ENCODE data around the gene CDRT4. TPM values are rescaled to one million over a fixed set of nuclear protein-coding genes. Genes with fewer than 3 reads are reported as not detected.
"Not testable (repeated sequence)": the region's sequence is repeated elsewhere in the genome, so short reads cannot be mapped to it uniquely, and the experiment has no call there.

The CDRT4 gene
- total RNA-seq, 1 donor: 3.3 TPM

DNA sequence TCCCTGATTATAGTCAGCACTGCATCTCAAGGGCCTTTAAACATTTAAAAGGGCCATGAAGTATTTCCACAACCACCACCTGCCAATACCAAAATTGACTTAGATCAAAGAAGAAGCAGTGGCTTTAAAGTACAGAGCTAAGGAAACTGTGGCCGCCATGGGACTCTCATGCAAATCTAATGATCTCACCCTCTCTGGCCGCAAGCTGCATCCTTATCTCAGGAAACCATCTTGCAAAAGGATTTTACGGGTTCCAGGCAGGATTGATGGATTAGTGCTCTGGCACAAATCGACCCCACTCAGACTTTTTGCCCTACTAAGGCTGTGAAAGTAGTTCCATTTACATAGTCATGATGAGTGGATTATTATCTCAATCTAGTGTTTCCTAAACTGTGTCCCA is 22.6 kb downstream of the CDRT4 start:
- Histone ChIP-seq H3K36me3 (ENCODE audit: insufficient read depth, low read length) (no peaks in the 10 kb centered on the region), H3K4me3 (ENCODE audit: insufficient read depth, low read length) (no peak overlapping the region), H3K79me2 (ENCODE audit: insufficient read depth, low read length) (no peaks in the 10 kb centered on the region), H3K27me3 (ENCODE audit: insufficient read depth, low read length) (no peaks in the 10 kb centered on the region), H3K9me3 (ENCODE audit: low read depth, low read length) (no peaks in the 10 kb centered on the region), H3K27ac (ENCODE audit: low read depth, low read length) (no peak overlapping the region), H3K4me1 (ENCODE audit: insufficient read depth, low read length) (no peaks in the 10 kb centered on the region), H4K20me1 (ENCODE audit: insufficient read depth, low read length) (no peaks in the 10 kb centered on the region), H2AFZ (ENCODE audit: low read length) (no peak overlapping the region), H3K4me2 (ENCODE audit: insufficient read depth, low read length) (no peak overlapping the region)
- TF ChIP-seq, protein P1, sequence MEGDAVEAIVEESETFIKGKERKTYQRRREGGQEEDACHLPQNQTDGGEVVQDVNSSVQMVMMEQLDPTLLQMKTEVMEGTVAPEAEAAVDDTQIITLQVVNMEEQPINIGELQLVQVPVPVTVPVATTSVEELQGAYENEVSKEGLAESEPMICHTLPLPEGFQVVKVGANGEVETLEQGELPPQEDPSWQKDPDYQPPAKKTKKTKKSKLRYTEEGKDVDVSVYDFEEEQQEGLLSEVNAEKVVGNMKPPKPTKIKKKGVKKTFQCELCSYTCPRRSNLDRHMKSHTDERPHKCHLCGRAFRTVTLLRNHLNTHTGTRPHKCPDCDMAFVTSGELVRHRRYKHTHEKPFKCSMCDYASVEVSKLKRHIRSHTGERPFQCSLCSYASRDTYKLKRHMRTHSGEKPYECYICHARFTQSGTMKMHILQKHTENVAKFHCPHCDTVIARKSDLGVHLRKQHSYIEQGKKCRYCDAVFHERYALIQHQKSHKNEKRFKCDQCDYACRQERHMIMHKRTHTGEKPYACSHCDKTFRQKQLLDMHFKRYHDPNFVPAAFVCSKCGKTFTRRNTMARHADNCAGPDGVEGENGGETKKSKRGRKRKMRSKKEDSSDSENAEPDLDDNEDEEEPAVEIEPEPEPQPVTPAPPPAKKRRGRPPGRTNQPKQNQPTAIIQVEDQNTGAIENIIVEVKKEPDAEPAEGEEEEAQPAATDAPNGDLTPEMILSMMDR (IDR thresholded peaks at IDR 0.05; ENCODE audit: extremely low read depth, low read depth, low read length): no peak
- no peak for DNase-seq (ENCODE audit: insufficient read length, low spot score, missing footprints)

DNA sequence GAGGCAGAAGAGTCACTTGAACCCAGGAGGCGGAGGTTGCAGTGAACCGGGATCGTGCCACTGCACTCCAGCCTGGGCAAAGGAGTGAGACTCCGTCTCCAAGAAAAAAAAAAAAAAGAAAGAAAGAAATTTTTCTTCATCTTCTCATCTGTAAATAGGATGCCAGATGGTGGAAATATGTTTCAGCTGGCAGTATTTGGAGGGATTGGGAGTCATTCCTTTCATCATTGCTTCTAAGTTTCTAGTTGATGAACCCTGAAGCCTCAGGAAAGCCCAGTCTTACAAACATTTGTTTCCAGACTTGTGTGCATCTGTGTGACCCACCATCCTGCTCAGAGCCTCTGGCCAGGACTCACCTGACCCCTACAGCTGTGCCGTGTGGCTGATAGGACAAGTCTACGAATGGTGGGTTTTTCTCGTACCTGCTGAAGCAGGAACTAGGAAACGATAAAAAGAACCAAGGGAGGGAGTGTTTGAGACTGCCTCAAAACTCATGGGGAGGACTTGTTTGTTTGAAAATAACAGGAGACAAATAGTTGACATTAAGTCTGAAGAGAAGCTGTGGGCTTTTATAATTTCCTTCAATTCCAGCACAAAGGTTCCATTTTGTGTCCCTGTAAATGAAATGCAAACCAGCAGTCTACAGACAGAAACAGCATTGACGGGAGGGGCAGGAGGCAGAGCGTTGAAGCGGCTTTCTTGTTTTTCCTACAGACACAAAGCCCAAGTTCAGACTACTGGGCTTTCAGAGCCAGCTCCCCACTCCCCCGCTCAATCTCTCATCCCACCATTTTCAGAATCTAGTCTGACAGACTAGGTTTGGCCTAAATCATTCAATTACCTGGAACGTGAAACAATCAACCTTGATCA is 24.9 kb downstream of the CDRT4 start:
- Histone ChIP-seq H4K20me1 (ENCODE audit: insufficient read depth, low read length) (no peaks in the 10 kb centered on the region), H3K4me3 (ENCODE audit: insufficient read depth, low read length) (no peak overlapping the region), H3K4me2 (ENCODE audit: insufficient read depth, low read length) (no peak overlapping the region), H3K79me2 (ENCODE audit: insufficient read depth, low read length) (no peaks in the 10 kb centered on the region), H3K9me3 (ENCODE audit: low read depth, low read length) (no peaks in the 10 kb centered on the region), H2AFZ (ENCODE audit: low read length) (no peak overlapping the region), H3K4me1 (ENCODE audit: insufficient read depth, low read length) (no peaks in the 10 kb centered on the region), H3K27me3 (ENCODE audit: insufficient read depth, low read length) (no peaks in the 10 kb centered on the region), H3K27ac (ENCODE audit: low read depth, low read length) (no peak overlapping the region), H3K36me3 (ENCODE audit: insufficient read depth, low read length) (no peaks in the 10 kb centered on the region)
- TF ChIP-seq, protein P1 (IDR thresholded peaks at IDR 0.05; ENCODE audit: extremely low read depth, low read depth, low read length): no peak
- DNase-seq (ENCODE audit: insufficient read length, low spot score, missing footprints): no peak

- Histone ChIP-seq H3K9me3 (ENCODE audit: low read depth, low read length) (no peaks in the 10 kb centered on the region), H3K79me2 (ENCODE audit: insufficient read depth, low read length) (no peaks in the 10 kb centered on the region), H3K27ac (ENCODE audit: low read depth, low read length) (no peak overlapping the region), H2AFZ (ENCODE audit: low read length) (no peak overlapping the region), H3K4me2 (ENCODE audit: insufficient read depth, low read length) (no peak overlapping the region), H3K27me3 (ENCODE audit: insufficient read depth, low read length) (no peaks in the 10 kb centered on the region), H4K20me1 (ENCODE audit: insufficient read depth, low read length) (no peaks in the 10 kb centered on the region), H3K4me1 (ENCODE audit: insufficient read depth, low read length) (peaks cover 4% of the 10 kb centered on the region), H3K36me3 (ENCODE audit: insufficient read depth, low read length) (no peaks in the 10 kb centered on the region), H3K4me3 (ENCODE audit: insufficient read depth, low read length) (no peak overlapping the region)
- TF ChIP-seq, protein P1 (IDR thresholded peaks at IDR 0.05; ENCODE audit: extremely low read depth, low read depth, low read length): no peak
- DNase-seq (ENCODE audit: insufficient read length, low spot score, missing footprints): no peak
These were observed 26.1 kb downstream of the CDRT4 start for GRCh38 chr17:15441315-15441714.

DNA sequence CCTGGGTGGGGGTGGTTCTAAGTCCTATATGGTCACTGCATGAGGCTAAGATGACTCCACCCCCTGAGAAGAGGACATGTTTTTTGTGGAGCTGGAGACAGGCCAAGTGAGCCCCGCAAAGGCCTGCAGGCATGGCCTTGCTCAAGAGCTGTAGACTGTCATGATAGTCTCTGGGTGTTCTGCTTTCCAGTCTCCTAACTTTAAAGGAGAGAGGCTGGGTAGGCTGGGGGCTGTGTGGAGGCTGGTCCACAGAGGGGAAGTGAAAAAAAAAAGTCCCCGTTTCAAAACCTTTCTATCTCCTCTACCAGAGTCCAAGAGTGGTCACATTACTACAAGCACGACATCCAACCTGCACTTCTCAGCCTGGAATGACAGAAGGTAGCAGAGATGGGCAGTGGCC is 27.1 kb downstream of the CDRT4 start:
- Histone ChIP-seq H2AFZ (ENCODE audit: low read length) (no peak overlapping the region), H3K4me3 (ENCODE audit: insufficient read depth, low read length) (no peak overlapping the region), H3K27me3 (ENCODE audit: insufficient read depth, low read length) (no peaks in the 10 kb centered on the region), H3K4me1 (ENCODE audit: insufficient read depth, low read length) (peaks cover 9% of the 10 kb centered on the region), H3K27ac (ENCODE audit: low read depth, low read length) (no peak overlapping the region), H3K36me3 (ENCODE audit: insufficient read depth, low read length) (no peaks in the 10 kb centered on the region), H4K20me1 (ENCODE audit: insufficient read depth, low read length) (no peaks in the 10 kb centered on the region), H3K4me2 (ENCODE audit: insufficient read depth, low read length) (no peak overlapping the region), H3K79me2 (ENCODE audit: insufficient read depth, low read length) (no peaks in the 10 kb centered on the region), H3K9me3 (ENCODE audit: low read depth, low read length) (no peaks in the 10 kb centered on the region)
- TF ChIP-seq, protein P1 (IDR thresholded peaks at IDR 0.05; ENCODE audit: extremely low read depth, low read depth, low read length): no peak
- no peak for DNase-seq (ENCODE audit: insufficient read length, low spot score, missing footprints)

DNA sequence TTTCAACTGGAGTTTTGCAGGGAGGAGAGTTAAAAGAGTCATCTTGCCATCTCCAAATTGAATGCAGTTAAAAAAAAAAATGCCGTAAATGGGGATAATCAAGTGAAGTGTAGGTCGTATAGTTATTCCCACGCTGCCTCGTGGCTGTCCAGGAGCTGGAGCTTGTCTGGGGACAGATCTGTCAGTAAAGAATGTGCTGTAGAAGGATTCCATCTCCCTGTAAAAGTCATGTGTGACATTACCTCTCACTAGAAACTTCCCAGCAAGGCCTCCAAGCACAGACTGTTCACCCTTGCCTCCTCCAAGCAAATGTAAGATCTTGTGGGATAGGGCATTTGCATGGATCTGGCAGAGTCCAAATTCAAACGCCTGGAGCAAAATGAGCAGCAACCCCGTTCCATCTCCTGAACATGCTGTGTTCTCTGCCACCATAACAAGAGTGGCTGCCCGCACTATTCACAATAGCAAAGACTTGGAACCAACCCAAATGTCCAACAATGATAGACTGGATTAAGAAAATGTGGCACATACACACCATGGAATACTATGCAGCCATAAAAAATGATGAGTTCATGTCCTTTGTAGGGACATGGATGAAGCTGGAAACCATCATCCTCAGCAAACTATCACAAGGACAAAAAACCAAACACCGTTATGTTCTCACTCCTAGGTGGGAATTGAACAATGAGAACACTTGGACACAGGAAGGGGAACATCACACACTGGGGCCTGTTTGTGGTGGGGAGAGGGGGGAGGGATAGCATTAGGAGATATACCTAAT is 28.0 kb downstream of the CDRT4 start:
- H3K4me1 ChIP-seq (ENCODE audit: insufficient read depth, low read length); H3K9me3 ChIP-seq (ENCODE audit: low read depth, low read length); H3K27ac ChIP-seq (ENCODE audit: low read depth, low read length); H3K4me3 ChIP-seq (ENCODE audit: insufficient read depth, low read length); H3K4me2 ChIP-seq (ENCODE audit: insufficient read depth, low read length); H3K27me3 ChIP-seq (ENCODE audit: insufficient read depth, low read length); DNase-seq (ENCODE audit: insufficient read length, low spot score, missing footprints); H3K79me2 ChIP-seq (ENCODE audit: insufficient read depth, low read length); H4K20me1 ChIP-seq (ENCODE audit: insufficient read depth, low read length); H3K36me3 ChIP-seq (ENCODE audit: insufficient read depth, low read length); H2AFZ ChIP-seq (ENCODE audit: low read length): not testable (repeated sequence)

All from osteoblast (primary cell).